Lower leg skin (tissue), 4 donors: ENCODE results near the gene CFAP157. TPM values are rescaled to one million over a fixed set of nuclear protein-coding genes. Genes with fewer than 3 reads are reported as not detected.

Experiments
- DNase-seq, 2 donors: peaks; one replicate each; pipeline ENCODE4 v3.0.0-alpha.2; 2019; ENCODE audit warnings: low spot score in 2 of 2
- H3K4me3 ChIP-seq: fragments of 200-600 bp; sonication (generic); 2 replicates; pipeline ENCODE4 v1.5.1; 2017; ENCODE audit warnings: mild to moderate bottlenecking, low read depth; ENCODE audit not compliant: poor library complexity, severe bottlenecking
- POLR2A ChIP-seq, 2 donors: fragments of 450-650 bp; IDR thresholded peaks; one replicate each; pipeline ENCODE4 v1.6.1; 2016 to 2017; ENCODE audit warnings: antibody characterized with exemption in 2 of 2, mild to moderate bottlenecking in 1 of 2, moderate library complexity in 1 of 2
- WGBS, 2 donors: methylation state at CpG; one replicate each; pipeline ENCODE4 v1.1.5; 2018; 5-methylcytosine and 5-hydroxymethylcytosine counted together
- intact Hi-C: fragments of 100-400 bp; cut with DNase I; formaldehyde crosslinking; loops from one replicate; pipeline ENCODE4 v1.15.0; 2023; ENCODE audit warnings: low total_unique reads
- total RNA-seq, 4 donors: library from RNA; depleted of rRNA; stranded (reverse); fragments of >200 nt; gene quantifications; one replicate each; pipeline ENCODE4 v1.1.0, GENCODE V29; 2016
- TF ChIP-seq, protein P1 (sequence below), 3 donors: fragments of 450-650 bp; IDR thresholded peaks; one replicate each; pipeline ENCODE4 v1.5.1; 2016; ENCODE audit warnings: antibody characterized with exemption in 3 of 3, mild to moderate bottlenecking in 3 of 3, moderate library complexity in 2 of 3

The CFAP157 gene
- total RNA-seq, 4 donors from 2014 or later: 0.23 TPM; not detected in 3

GRCh38 chr9:127720031-127720864, 13.5 kb downstream of the CFAP157 start:
- intact Hi-C loops: no loop called here
- no peak overlapping the region for H3K4me3 ChIP-seq
- TF ChIP-seq, protein P1, sequence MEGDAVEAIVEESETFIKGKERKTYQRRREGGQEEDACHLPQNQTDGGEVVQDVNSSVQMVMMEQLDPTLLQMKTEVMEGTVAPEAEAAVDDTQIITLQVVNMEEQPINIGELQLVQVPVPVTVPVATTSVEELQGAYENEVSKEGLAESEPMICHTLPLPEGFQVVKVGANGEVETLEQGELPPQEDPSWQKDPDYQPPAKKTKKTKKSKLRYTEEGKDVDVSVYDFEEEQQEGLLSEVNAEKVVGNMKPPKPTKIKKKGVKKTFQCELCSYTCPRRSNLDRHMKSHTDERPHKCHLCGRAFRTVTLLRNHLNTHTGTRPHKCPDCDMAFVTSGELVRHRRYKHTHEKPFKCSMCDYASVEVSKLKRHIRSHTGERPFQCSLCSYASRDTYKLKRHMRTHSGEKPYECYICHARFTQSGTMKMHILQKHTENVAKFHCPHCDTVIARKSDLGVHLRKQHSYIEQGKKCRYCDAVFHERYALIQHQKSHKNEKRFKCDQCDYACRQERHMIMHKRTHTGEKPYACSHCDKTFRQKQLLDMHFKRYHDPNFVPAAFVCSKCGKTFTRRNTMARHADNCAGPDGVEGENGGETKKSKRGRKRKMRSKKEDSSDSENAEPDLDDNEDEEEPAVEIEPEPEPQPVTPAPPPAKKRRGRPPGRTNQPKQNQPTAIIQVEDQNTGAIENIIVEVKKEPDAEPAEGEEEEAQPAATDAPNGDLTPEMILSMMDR (IDR thresholded peaks at IDR 0.05): no peak
- TF ChIP-seq POLR2A (IDR thresholded peaks at IDR 0.05): no peak
- no peak for DNase-seq
- WGBS, 2 donors: 78 to 84% methylated on average over 12 of the region's 12 CpGs

DNA sequence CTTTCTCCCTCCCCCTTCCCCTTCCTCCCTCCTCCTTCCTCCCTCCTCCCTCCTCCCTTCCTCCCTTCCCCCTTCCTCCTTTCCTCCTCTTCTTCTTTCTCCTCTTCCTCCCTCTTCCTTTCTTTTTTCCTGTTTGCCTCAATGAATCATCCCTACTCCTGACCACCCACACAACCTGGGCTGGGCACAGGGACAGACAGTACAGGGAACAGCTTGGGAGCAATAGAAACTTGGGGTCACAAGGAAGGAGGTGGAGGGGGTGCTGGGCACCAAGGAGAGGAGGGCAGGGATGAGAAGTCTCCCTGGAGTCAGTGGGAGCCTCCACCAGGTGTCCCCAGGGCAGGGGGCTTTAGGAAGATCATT, 14.1 kb downstream of the CFAP157 start:
- intact Hi-C loops: no loop called here
- no peak overlapping the region for H3K4me3 ChIP-seq
- no peak for DNase-seq
- TF ChIP-seq POLR2A (IDR thresholded peaks at IDR 0.05): no peak
- TF ChIP-seq, protein P1 (IDR thresholded peaks at IDR 0.05): no peak

GRCh38 chr9:127721391-127721821, 14.6 kb downstream of the CFAP157 start:
- TF ChIP-seq, protein P1 (IDR thresholded peaks at IDR 0.05): no peak
- no peak for TF ChIP-seq POLR2A (IDR thresholded peaks at IDR 0.05)
- 33 to 40% methylated on average over 10 to 11 of the region's 11 CpGs for whole genome bisulfite sequencing, 2 donors
- no peak for DNase-seq
- no peak overlapping the region for H3K4me3 ChIP-seq
- intact Hi-C loops: no loop called here

- no peak for TF ChIP-seq POLR2A (IDR thresholded peaks at IDR 0.05)
- TF ChIP-seq, protein P1 (IDR thresholded peaks at IDR 0.05): no peak
- H3K4me3 ChIP-seq: no peak overlapping the region
- DNase-seq: no peak
- 76% methylated on average over 12 of the region's 12 CpGs for WGBS, 2 donors
- intact Hi-C loops: no loop called here
Measured at GRCh38 chr9:127722055-127722745, 15.4 kb downstream of the CFAP157 start.

DNA sequence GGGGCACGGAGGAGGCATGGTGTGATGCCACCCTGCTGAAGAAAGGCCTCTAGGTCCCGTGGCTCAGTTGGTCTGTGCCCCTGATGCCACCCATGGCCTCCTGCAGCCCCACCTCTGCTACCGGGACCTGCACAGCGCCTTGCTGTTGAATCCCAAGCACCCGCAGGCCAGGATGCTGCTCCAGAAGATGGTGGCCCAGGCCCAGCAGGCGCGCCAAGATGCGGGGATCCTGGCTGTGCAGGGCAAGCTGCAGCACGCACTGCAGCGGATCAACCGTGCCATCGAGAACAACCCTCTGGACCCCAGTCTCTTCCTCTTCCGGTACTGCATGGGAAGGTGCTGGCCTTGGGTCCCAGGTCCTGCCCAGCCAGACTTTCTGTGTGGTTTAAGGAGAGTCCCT, 16.2 kb downstream of the CFAP157 start:
- DNase-seq: no peak
- TF ChIP-seq, protein P1 (IDR thresholded peaks at IDR 0.05): no peak
- no peak overlapping the region for H3K4me3 ChIP-seq
- intact Hi-C loops: no loop called here
- WGBS, 2 donors: 64 to 83% methylated on average over 11 to 13 of the region's 13 CpGs
